ENCODE measurements around the gene PAIP2B. TPM values are rescaled to one million over a fixed set of nuclear protein-coding genes. Genes with fewer than 3 reads are reported as not detected.
A peak's percentile ranks its signal among the peaks of the same experiment; 100 is the strongest.

The PAIP2B gene
- total and polyA plus RNA-seq, 2 of the 13 experiments (the other 11 are each of a cell fraction or from before 2014, with no cell fraction given) = 0.16 to 0.29 TPM

DNA sequence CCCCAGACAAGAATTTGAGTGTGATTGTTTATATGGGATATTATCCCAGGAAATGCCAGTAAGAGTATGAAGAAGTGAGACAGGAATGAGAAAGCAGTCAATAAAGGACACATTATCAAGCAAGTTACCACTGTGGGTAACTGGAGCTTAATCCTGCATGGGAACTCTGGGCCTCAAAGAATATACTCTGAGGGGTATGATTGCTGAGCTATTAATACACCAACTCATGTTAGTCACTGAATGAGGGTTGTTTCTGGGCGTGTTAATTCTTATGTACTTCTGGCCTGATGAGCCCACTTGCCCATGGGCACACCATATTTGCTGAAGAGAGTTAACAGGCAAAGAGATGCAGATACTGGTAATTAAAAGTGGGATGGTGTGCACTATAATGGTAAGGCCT, 26.6 kb upstream of the PAIP2B start:
- Histone ChIP-seq H3K27me3 (ENCODE audit: control insufficient read depth in 1 of 2, insufficient read depth in 2 of 2, low read length in 2 of 2) (peaks cover 1 to 15% of the 10 kb centered on the region in 2 experiments; a peak in 3 of 5 replicates), H4K20me1 (ENCODE audit: insufficient read depth, low read length) (no peaks in the 10 kb centered on the region), H3K4me1 (ENCODE audit: insufficient read depth, low read length) (no peaks in the 10 kb centered on the region), H3K9ac (ENCODE audit: insufficient read depth, low read depth, low read length) (no peak overlapping the region), H3K4me3 (replicated peaks in 1 of 3; ENCODE audit: insufficient read depth in 1 of 3, low read depth in 2 of 3, low read length in 3 of 3) (no peak overlapping the region), H3K36me3 (replicated peaks in 1 of 2; ENCODE audit: control insufficient read depth in 1 of 2, insufficient read depth in 2 of 2, low read length in 2 of 2) (no peaks in the 10 kb centered on the region), H3K9me3 (ENCODE audit: low read length) (no peaks in the 10 kb centered on the region), H2AFZ (ENCODE audit: low read length) (no peak overlapping the region), H3K27ac (ENCODE audit: extremely low read length, insufficient read depth, low read length) (no peak overlapping the region), H3K79me2 (ENCODE audit: insufficient read depth, low read length) (no peaks in the 10 kb centered on the region), H3K4me2 (ENCODE audit: low read depth, low read length) (no peak overlapping the region)
- 0% methylated on average over 1 of the region's 1 CpG for WGBS (ENCODE audit: low lambda C conversion rate)
- ATAC-seq = no peak
- ChIA-PET CTCF (ENCODE audit: low intra/inter-chr PET ratio, low total read pairs) (no interaction called here), POLR2A (no interaction called here)
- DNase-seq (ENCODE audit: low spot score) = no peak
- TF ChIP-seq ZNF549 (CRISPR knock-in tag; IDR thresholded peaks at IDR 0.05) = no peak
- no peak for TF ChIP-seq MIER3 (CRISPR knock-in tag; IDR thresholded peaks at IDR 0.05; ENCODE audit: borderline replicate concordance)
- no peak for TF ChIP-seq ZSCAN30 (CRISPR knock-in tag; IDR thresholded peaks at IDR 0.05)
- TF ChIP-seq ZNF446 (CRISPR knock-in tag; IDR thresholded peaks at IDR 0.05) = no peak
- TF ChIP-seq PHF20 (CRISPR knock-in tag; IDR thresholded peaks at IDR 0.05) = no peak
- no peak for TF ChIP-seq ZKSCAN1 (IDR thresholded peaks at IDR 0.05; ENCODE audit: low read length)
- TF ChIP-seq, protein P1, sequence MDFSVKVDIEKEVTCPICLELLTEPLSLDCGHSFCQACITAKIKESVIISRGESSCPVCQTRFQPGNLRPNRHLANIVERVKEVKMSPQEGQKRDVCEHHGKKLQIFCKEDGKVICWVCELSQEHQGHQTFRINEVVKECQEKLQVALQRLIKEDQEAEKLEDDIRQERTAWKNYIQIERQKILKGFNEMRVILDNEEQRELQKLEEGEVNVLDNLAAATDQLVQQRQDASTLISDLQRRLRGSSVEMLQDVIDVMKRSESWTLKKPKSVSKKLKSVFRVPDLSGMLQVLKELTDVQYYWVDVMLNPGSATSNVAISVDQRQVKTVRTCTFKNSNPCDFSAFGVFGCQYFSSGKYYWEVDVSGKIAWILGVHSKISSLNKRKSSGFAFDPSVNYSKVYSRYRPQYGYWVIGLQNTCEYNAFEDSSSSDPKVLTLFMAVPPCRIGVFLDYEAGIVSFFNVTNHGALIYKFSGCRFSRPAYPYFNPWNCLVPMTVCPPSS (IDR thresholded peaks at IDR 0.05) = no peak
- in situ Hi-C loops (cut with HindIII; ENCODE audit: extremely low pct_ligation_motif_present, low pct_unique_long_range_greater_than_20kb) = no loop called here
- BruUV-seq (replicated peaks) = no TSS peak
- intact Hi-C loops (cut with micrococcal nuclease; ENCODE audit: unreplicated experiment) = no loop called here
- FAIRE-seq = no peak

DNA sequence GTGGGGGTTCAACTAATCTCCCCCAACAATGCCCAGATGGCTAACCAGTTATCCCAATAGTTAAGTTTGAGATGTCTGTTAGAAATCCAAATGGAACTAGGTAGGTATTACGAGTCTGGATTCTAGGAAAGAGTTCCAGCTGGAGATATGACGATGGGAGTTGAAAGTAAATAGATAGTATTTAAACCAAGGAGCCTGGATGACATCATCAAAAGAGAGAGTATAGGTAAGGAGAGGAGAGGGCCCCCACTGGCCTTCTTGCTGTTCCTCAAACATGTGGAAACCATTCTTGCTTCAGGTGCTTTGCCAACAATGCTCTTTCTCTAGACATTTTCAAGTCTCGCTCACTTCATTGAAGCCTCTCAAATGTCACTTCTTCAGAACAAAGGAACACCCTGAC, 26.0 kb upstream of the PAIP2B start:
- no peak overlapping the region for H3K9ac ChIP-seq (ENCODE audit: insufficient read depth, low read depth, low read length)
- 2% methylated on average over 3 of the region's 3 CpGs for WGBS (ENCODE audit: low lambda C conversion rate)
- POLR2A ChIA-PET = no interaction called here
- no peak overlapping the region for H2AFZ ChIP-seq (ENCODE audit: low read length)
- no TSS peak for BruUV-seq (replicated peaks)
- H3K4me1 ChIP-seq (ENCODE audit: insufficient read depth, low read length) = no peaks in the 10 kb centered on the region
- H3K27ac ChIP-seq (ENCODE audit: extremely low read length, insufficient read depth, low read length) = no peak overlapping the region
- no peak for DNase-seq (ENCODE audit: low spot score)
- intact Hi-C loops (cut with micrococcal nuclease; ENCODE audit: unreplicated experiment) = no loop called here
- H3K27me3 ChIP-seq (ENCODE audit: control insufficient read depth in 1 of 2, insufficient read depth in 2 of 2, low read length in 2 of 2) = peaks cover 1 to 15% of the 10 kb centered on the region in 2 experiments; a peak in 3 of 5 replicates
- H3K4me2 ChIP-seq (ENCODE audit: low read depth, low read length) = no peak overlapping the region
- ATAC-seq = no peak
- FAIRE-seq = no peak
- no peaks in the 10 kb centered on the region for H3K9me3 ChIP-seq (ENCODE audit: low read length)
- no peak overlapping the region for H3K4me3 ChIP-seq (replicated peaks in 1 of 3; ENCODE audit: insufficient read depth in 1 of 3, low read depth in 2 of 3, low read length in 3 of 3)
- H3K79me2 ChIP-seq (ENCODE audit: insufficient read depth, low read length) = no peaks in the 10 kb centered on the region
- no peaks in the 10 kb centered on the region for H3K36me3 ChIP-seq (replicated peaks in 1 of 2; ENCODE audit: control insufficient read depth in 1 of 2, insufficient read depth in 2 of 2, low read length in 2 of 2)
- in situ Hi-C loops (cut with HindIII; ENCODE audit: extremely low pct_ligation_motif_present, low pct_unique_long_range_greater_than_20kb) = no loop called here
- no peaks in the 10 kb centered on the region for H4K20me1 ChIP-seq (ENCODE audit: insufficient read depth, low read length)
- CTCF ChIA-PET (ENCODE audit: low intra/inter-chr PET ratio, low total read pairs) = no interaction called here
- TF ChIP-seq, protein P2, sequence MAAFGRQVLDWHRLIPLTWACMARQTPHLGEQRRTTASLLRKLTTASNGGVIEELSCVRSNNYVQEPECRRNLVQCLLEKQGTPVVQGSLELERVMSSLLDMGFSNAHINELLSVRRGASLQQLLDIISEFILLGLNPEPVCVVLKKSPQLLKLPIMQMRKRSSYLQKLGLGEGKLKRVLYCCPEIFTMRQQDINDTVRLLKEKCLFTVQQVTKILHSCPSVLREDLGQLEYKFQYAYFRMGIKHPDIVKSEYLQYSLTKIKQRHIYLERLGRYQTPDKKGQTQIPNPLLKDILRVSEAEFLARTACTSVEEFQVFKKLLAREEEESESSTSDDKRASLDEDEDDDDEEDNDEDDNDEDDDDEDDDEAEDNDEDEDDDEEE (CRISPR knock-in tag; IDR thresholded peaks at IDR 0.05) = no peak
- TF ChIP-seq SPEN (CRISPR knock-in tag; IDR thresholded peaks at IDR 0.05; ENCODE audit: low read depth) = no peak
- no peak for TF ChIP-seq ZNF234 (CRISPR knock-in tag; conservative IDR thresholded peaks at IDR 0.05)
- no peak for TF ChIP-seq HOXA7 (CRISPR knock-in tag; IDR thresholded peaks at IDR 0.05)
- no peak for TF ChIP-seq HIVEP1 (CRISPR knock-in tag; IDR thresholded peaks at IDR 0.05)
- peak; percentile 65; the same call in 1 of the 2 replicates for TF ChIP-seq CREB1 (IDR thresholded peaks at IDR 0.05)
- TF ChIP-seq CREB1 (CRISPR knock-in tag; IDR thresholded peaks at IDR 0.05) = no peak
- TF ChIP-seq, protein P3, sequence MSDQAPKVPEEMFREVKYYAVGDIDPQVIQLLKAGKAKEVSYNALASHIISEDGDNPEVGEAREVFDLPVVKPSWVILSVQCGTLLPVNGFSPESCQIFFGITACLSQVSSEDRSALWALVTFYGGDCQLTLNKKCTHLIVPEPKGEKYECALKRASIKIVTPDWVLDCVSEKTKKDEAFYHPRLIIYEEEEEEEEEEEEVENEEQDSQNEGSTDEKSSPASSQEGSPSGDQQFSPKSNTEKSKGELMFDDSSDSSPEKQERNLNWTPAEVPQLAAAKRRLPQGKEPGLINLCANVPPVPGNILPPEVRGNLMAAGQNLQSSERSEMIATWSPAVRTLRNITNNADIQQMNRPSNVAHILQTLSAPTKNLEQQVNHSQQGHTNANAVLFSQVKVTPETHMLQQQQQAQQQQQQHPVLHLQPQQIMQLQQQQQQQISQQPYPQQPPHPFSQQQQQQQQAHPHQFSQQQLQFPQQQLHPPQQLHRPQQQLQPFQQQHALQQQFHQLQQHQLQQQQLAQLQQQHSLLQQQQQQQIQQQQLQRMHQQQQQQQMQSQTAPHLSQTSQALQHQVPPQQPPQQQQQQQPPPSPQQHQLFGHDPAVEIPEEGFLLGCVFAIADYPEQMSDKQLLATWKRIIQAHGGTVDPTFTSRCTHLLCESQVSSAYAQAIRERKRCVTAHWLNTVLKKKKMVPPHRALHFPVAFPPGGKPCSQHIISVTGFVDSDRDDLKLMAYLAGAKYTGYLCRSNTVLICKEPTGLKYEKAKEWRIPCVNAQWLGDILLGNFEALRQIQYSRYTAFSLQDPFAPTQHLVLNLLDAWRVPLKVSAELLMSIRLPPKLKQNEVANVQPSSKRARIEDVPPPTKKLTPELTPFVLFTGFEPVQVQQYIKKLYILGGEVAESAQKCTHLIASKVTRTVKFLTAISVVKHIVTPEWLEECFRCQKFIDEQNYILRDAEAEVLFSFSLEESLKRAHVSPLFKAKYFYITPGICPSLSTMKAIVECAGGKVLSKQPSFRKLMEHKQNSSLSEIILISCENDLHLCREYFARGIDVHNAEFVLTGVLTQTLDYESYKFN (CRISPR knock-in tag; conservative IDR thresholded peaks at IDR 0.05) = no peak
- no peak for TF ChIP-seq U2AF2 (IDR thresholded peaks at IDR 0.05; ENCODE audit: low read depth, low read length)
